Measurements from ENCODE around the gene PACRG.

GRCh38 chr6:162699961-162700360, 27.8 kb upstream of the PACRG start:
- no peak for TF ChIP-seq EGR1 (IDR thresholded peaks at IDR 0.05)
- no peak for TF ChIP-seq RAD21 (IDR thresholded peaks at IDR 0.05; ENCODE audit: low read depth)
- TF ChIP-seq YY1 (IDR thresholded peaks at IDR 0.05; ENCODE audit: low read depth), result no peak
- no peak for TF ChIP-seq ZBTB7A (IDR thresholded peaks at IDR 0.05; ENCODE audit: low read depth)

All from Ishikawa (cell line).